SK-N-SH (cell line): Measurements from ENCODE around the gene EFHD1. TPM values are rescaled to one million over a fixed set of nuclear protein-coding genes. Genes with fewer than 3 reads are reported as not detected.

Experiments used
- CTCF ChIA-PET: fragments of 300-600, 350-600 bp; formaldehyde crosslinking; extraction: SDS; loops from one replicate; lab custom pipeline; 2021; lab: Yijun Ruan, JAX
- POLR2A ChIA-PET: fragments of 350-600 bp; sonication (Branson Sonifier 250); formaldehyde crosslinking; extraction: SDS; loops from one replicate; lab custom pipeline; 2020; ENCODE audit warnings: antibody characterized with exemption, inconsistent platforms; lab: Yijun Ruan, JAX
- DNase-seq: peaks from one replicate; pipeline ENCODE4 v3.0.0; 2012
- H2AFZ ChIP-seq: fragments of 200-600 bp; sonication (generic); 2 replicates; pipeline ENCODE4 v1.8.1; 2016; ENCODE audit warnings: antibody characterized with exemption, mild to moderate bottlenecking, low read depth
- H3F3A ChIP-seq: fragments of 200-600 bp; sonication (generic); replicated peaks from 2 replicates; pipeline ENCODE3; 2016; ENCODE audit warnings: antibody characterized with exemption, mild to moderate bottlenecking; ENCODE audit not compliant: insufficient read depth
- H3K27ac ChIP-seq, 2 experiments: fragments of 200-500 bp in 1 of 2; fragments of 200-600 bp in 1 of 2; sonication (Bioruptor generic) in 1 of 2; sonication (generic), shearing (Covaris generic) in 1 of 2; 2 replicates each; pipeline versions ENCODE4 v1.5.1 to v1.6.1; 2014 to 2016; ENCODE audit warnings: low read depth in 2 of 2, inconsistent platforms in 1 of 2, low read length in 1 of 2, mild to moderate bottlenecking in 1 of 2, mixed read lengths in 1 of 2
- H3K27me3 ChIP-seq: fragments of 200-600 bp; sonication (generic), shearing (Covaris generic); 2 replicates; pipeline ENCODE4 v1.6.1; 2016; ENCODE audit warnings: mixed run types; ENCODE audit not compliant: insufficient read depth
- H3K36me3 ChIP-seq, 2 experiments: fragments of 200-500 bp in 1 of 2; fragments of 200-600 bp in 1 of 2; sonication (Bioruptor generic) in 1 of 2; sonication (generic) in 1 of 2; replicated peaks in 1 of 2; 2 replicates each; pipeline versions ENCODE3 to v1.5.1; 2014 to 2016; ENCODE audit warnings: low read length in 1 of 2, mild to moderate bottlenecking in 1 of 2; ENCODE audit not compliant: insufficient read depth in 2 of 2, control insufficient read depth in 1 of 2
- H3K4me1 ChIP-seq, 2 experiments: fragments of 200-500 bp in 1 of 2; fragments of 200-600 bp in 1 of 2; sonication (Bioruptor generic) in 1 of 2; sonication (generic), shearing (Covaris generic) in 1 of 2; 2 replicates each; pipeline versions ENCODE4 v1.5.1 to v1.6.1; 2014 to 2016; ENCODE audit warnings: low read depth in 1 of 2, low read length in 1 of 2, mixed run types in 1 of 2; ENCODE audit not compliant: insufficient read depth in 2 of 2, control insufficient read depth in 1 of 2
- H3K4me2 ChIP-seq: fragments of 200-600 bp; sonication (generic), shearing (Covaris generic); 2 replicates; pipeline ENCODE4 v1.6.1; 2017; ENCODE audit warnings: mixed run types
- H3K4me3 ChIP-seq, 2 experiments: fragments of 200-500 bp in 1 of 2; fragments of 200-600 bp in 1 of 2; sonication (Bioruptor generic) in 1 of 2; sonication (generic), shearing (Covaris generic) in 1 of 2; 2 replicates each; pipeline versions ENCODE4 v1.5.1 to v1.8.1; 2014 to 2016; ENCODE audit warnings: low read depth in 2 of 2, inconsistent platforms in 1 of 2, low read length in 1 of 2, mild to moderate bottlenecking in 1 of 2, mixed read lengths in 1 of 2, moderate library complexity in 1 of 2
- H3K79me2 ChIP-seq: fragments of 200-600 bp; sonication (generic); 2 replicates; pipeline ENCODE4 v1.8.1; 2017; ENCODE audit warnings: mild to moderate bottlenecking; ENCODE audit not compliant: insufficient read depth
- H3K9ac ChIP-seq: fragments of 200-600 bp; sonication (generic); 2 replicates; pipeline ENCODE4 v1.6.1; 2017; ENCODE audit warnings: mixed run types
- H3K9me2 ChIP-seq: fragments of 200-600 bp; sonication (generic); 2 replicates; pipeline ENCODE4 v1.6.1; 2017; ENCODE audit warnings: mixed run types
- H3K9me3 ChIP-seq: fragments of 200-600 bp; sonication (generic); 2 replicates; pipeline ENCODE4 v1.6.1; 2017; ENCODE audit warnings: mixed run types, mild to moderate bottlenecking, moderate library complexity
- H4K20me1 ChIP-seq: fragments of 200-600 bp; sonication (generic); 2 replicates; pipeline ENCODE4 v1.6.1; 2017; ENCODE audit warnings: mild to moderate bottlenecking, mixed run types; ENCODE audit not compliant: insufficient read depth
- CHD2 ChIP-seq: fragments of 150-350 bp; IDR thresholded peaks from 2 replicates; pipeline ENCODE4 v1.6.1; 2018; ENCODE audit warnings: low read length; ENCODE audit not compliant: partially characterized antibody
- ELF1 ChIP-seq: IDR thresholded peaks from 2 replicates; pipeline ENCODE4 v1.4.0; 2012
- EZH2phosphoT487 ChIP-seq: fragments of 200-600 bp; sonication (generic); IDR thresholded peaks from 2 replicates; pipeline ENCODE4 v1.6.1; 2017; ENCODE audit warnings: low read depth, mixed run types, mild to moderate bottlenecking, antibody characterized with exemption, moderate library complexity, borderline replicate concordance
- FOSL2 ChIP-seq: IDR thresholded peaks from 2 replicates; pipeline ENCODE4 v1.4.0; 2012; ENCODE audit warnings: low read depth, mild to moderate bottlenecking, moderate library complexity, borderline replicate concordance
- IRF3 ChIP-seq: fragments of 150-350 bp; IDR thresholded peaks from 2 replicates; pipeline ENCODE4 v1.6.1; 2016; ENCODE audit warnings: mild to moderate bottlenecking, low read depth, low read length
- NFIC ChIP-seq: IDR thresholded peaks from 2 replicates; pipeline ENCODE4 v1.4.0; 2012; ENCODE audit warnings: borderline replicate concordance
- NRF1 ChIP-seq: IDR thresholded peaks from 2 replicates; pipeline ENCODE4 v1.6.1; 2012; ENCODE audit warnings: low read depth, mild to moderate bottlenecking, low read length
- REST ChIP-seq: IDR thresholded peaks from 2 replicates; pipeline ENCODE4 v1.6.1; 2012; ENCODE audit warnings: mild to moderate bottlenecking, low read depth, low read length, moderate library complexity
- SIN3A ChIP-seq: IDR thresholded peaks from 2 replicates; pipeline ENCODE4 v1.6.1; 2012; ENCODE audit warnings: low read depth, mild to moderate bottlenecking, low read length, moderate library complexity, borderline replicate concordance
- SMC3 ChIP-seq: IDR thresholded peaks from 2 replicates; pipeline ENCODE4 v1.6.1; 2012; ENCODE audit warnings: low read depth, low read length, improper control_type of control experiment
- TAF1 ChIP-seq: IDR thresholded peaks from 2 replicates; pipeline ENCODE4 v1.6.1; 2012; ENCODE audit warnings: low read depth, mild to moderate bottlenecking, low read length, moderate library complexity, borderline replicate concordance
- TCF12 ChIP-seq: IDR thresholded peaks from 2 replicates; pipeline ENCODE4 v1.4.0; 2012
- WGBS: methylation state at CpG from one replicate; pipeline ENCODE4 v1.1.6; 2017; ENCODE audit warnings: low lambda C conversion rate; 5-methylcytosine and 5-hydroxymethylcytosine counted together
- polyA plus RNA-seq, 3 experiments: library from polyadenylated mRNA; depleted of rRNA; stranded (reverse); fragments of >200 nt; gene quantifications; 2 replicates each; pipeline ENCODE4 v1.2.3, GENCODE V29; 2012

EFHD1 gene
- polyA plus RNA-seq, 1 of the 3 experiments (the other 2 are of a cell fraction), result not detected

- no peaks in the 10 kb centered on the region for H3K79me2 ChIP-seq
- no peak for TF ChIP-seq TCF12
- H3K9me3 ChIP-seq, result no peaks in the 10 kb centered on the region
- ChIA-PET CTCF (interaction anchor here (0.6 kb wide), 1 partner anchor 328 kb away, joined by 3 read pairs; no protein-coding TSS in a partner anchor), POLR2A (no interaction called here)
- no peaks in the 10 kb centered on the region for H3K9me2 ChIP-seq
- no peak overlapping the region for H3K4me2 ChIP-seq
- no peak overlapping the region for H3K4me3 ChIP-seq
- H3F3A ChIP-seq, result no peaks in the 10 kb centered on the region
- H2AFZ ChIP-seq, result no peak overlapping the region
- no peak overlapping the region for H3K27ac ChIP-seq
- no peaks in the 10 kb centered on the region for H4K20me1 ChIP-seq
- no peak for DNase-seq
- no peak overlapping the region for H3K9ac ChIP-seq
- H3K27me3 ChIP-seq, result no peaks in the 10 kb centered on the region; the same call in 1 of the 2 replicates
- 67% methylated on average over 8 of the region's 8 CpGs for WGBS
- no peaks in the 10 kb centered on the region for H3K36me3 ChIP-seq
- H3K4me1 ChIP-seq, result no peaks in the 10 kb centered on the region
These were observed 10.5 kb downstream of the EFHD1 start for GRCh38 chr2:232643813-232644347.

- H3F3A ChIP-seq, result no peaks in the 10 kb centered on the region
- H3K9me2 ChIP-seq, result no peaks in the 10 kb centered on the region
- no peak overlapping the region for H3K4me2 ChIP-seq
- H4K20me1 ChIP-seq, result no peaks in the 10 kb centered on the region
- WGBS, result 80% methylated on average over 2 of the region's 6 CpGs
- H3K9me3 ChIP-seq, result no peaks in the 10 kb centered on the region
- no peak overlapping the region for H3K27ac ChIP-seq
- H3K79me2 ChIP-seq, result no peaks in the 10 kb centered on the region
- no peak for DNase-seq
- no peak overlapping the region for H3K4me3 ChIP-seq
- no peak overlapping the region for H2AFZ ChIP-seq
- TF ChIP-seq NRF1, result no peak
- no peak for TF ChIP-seq ELF1
- TF ChIP-seq FOSL2, result no peak
- no peak for TF ChIP-seq SMC3
- TF ChIP-seq TAF1, result no peak
- no peak for TF ChIP-seq REST
- no peak for TF ChIP-seq CHD2
- TF ChIP-seq NFIC, result no peak
- TF ChIP-seq IRF3, result no peak
- TF ChIP-seq SIN3A, result no peak
- no peak for TF ChIP-seq EZH2phosphoT487
- TF ChIP-seq TCF12, result no peak
- ChIA-PET POLR2A (no interaction called here), CTCF (no interaction called here)
- H3K27me3 ChIP-seq, result no peaks in the 10 kb centered on the region
- no peaks in the 10 kb centered on the region for H3K4me1 ChIP-seq
- H3K36me3 ChIP-seq, result no peaks in the 10 kb centered on the region
- H3K9ac ChIP-seq, result no peak overlapping the region
These were observed 11.7 kb downstream of the EFHD1 start for GRCh38 chr2:232645061-232645460.
